ENCODE measurements around the gene RABGGTA.
A peak's percentile ranks its signal among the peaks of the same experiment; 100 is the strongest.

Gene RABGGTA

GRCh38 chr14:24313913-24314312, 42.5 kb upstream of the RABGGTA start:
- DNase-seq (ENCODE audit: low read depth), result no peak
- H3K4me3 ChIP-seq (ENCODE audit: low read depth, low read length), result no peak overlapping the region
- no peak for TF ChIP-seq CTCF (IDR thresholded peaks at IDR 0.05; ENCODE audit: low read depth, low read length, missing control alignments)

- H3K4me3 ChIP-seq (ENCODE audit: low read depth, low read length), result no peak overlapping the region
These were observed 41.5 kb upstream of the RABGGTA start for GRCh38 chr14:24312736-24313507.

GRCh38 chr14:24311837-24312615, 40.6 kb upstream of the RABGGTA start:
- peak; percentile 12 for TF ChIP-seq CTCF (IDR thresholded peaks at IDR 0.05; ENCODE audit: low read depth, low read length, missing control alignments)
- peak overlapping the region; percentile 50 for H3K4me3 ChIP-seq (ENCODE audit: low read depth, low read length)
- no peak for DNase-seq (ENCODE audit: low read depth)

More at GRCh38 chr14:24312736-24313507, 41.5 kb upstream of the RABGGTA start:
- DNase-seq (ENCODE audit: low read depth), result peak; percentile 25
- TF ChIP-seq CTCF (IDR thresholded peaks at IDR 0.05; ENCODE audit: low read depth, low read length, missing control alignments), result no peak

- H3K4me3 ChIP-seq (ENCODE audit: low read depth, low read length), result peak within 1 kb of the TSS; percentile 50
- peak; percentile 27 for TF ChIP-seq CTCF (IDR thresholded peaks at IDR 0.05; ENCODE audit: low read depth, low read length, missing control alignments)
- DNase-seq (ENCODE audit: low read depth), result peak; percentile 26
These were observed 39.5 kb upstream of the RABGGTA start, which contains the start of gene LTB4R for GRCh38 chr14:24310646-24311604. TSS of gene LTB4R (plus strand) at chr14:24311502. CDS start at chr14:24315652, 4,150 bp downstream.

- DNase-seq (ENCODE audit: low read depth), result no peak
- no peak for TF ChIP-seq CTCF (IDR thresholded peaks at IDR 0.05; ENCODE audit: low read depth, low read length, missing control alignments)
- H3K4me3 ChIP-seq (ENCODE audit: low read depth, low read length), result peak overlapping the region; percentile 50
These were observed 38.9 kb upstream of the RABGGTA start for GRCh38 chr14:24310265-24310645.

- DNase-seq (ENCODE audit: low read depth), result no peak
- H3K4me3 ChIP-seq (ENCODE audit: low read depth, low read length), result peak within 1 kb of the TSS; percentile 50
- no peak for TF ChIP-seq CTCF (IDR thresholded peaks at IDR 0.05; ENCODE audit: low read depth, low read length, missing control alignments)
These were observed 38.3 kb upstream of the RABGGTA start, which contains the start of gene LTB4R2 for GRCh38 chr14:24309538-24310264. TSS of gene LTB4R2 (plus strand) at chr14:24310140. CDS start at chr14:24310665, 525 bp downstream.

Data from GM12864 (cell line).